HG02870 (cell line): ENCODE results near the gene SUMO3.
"Not testable (repeated sequence)": the region's sequence is repeated elsewhere in the genome, so short reads cannot be mapped to it uniquely, and the experiment has no call there.

Source experiments
- ATAC-seq: cut with Tn5 transposase; IDR thresholded peaks from one replicate; pipeline ENCODE4 v1.9.1; 2021; ENCODE audit warnings: mild to moderate bottlenecking, moderate library complexity; ENCODE audit not compliant: unreplicated experiment

Gene SUMO3

DNA sequence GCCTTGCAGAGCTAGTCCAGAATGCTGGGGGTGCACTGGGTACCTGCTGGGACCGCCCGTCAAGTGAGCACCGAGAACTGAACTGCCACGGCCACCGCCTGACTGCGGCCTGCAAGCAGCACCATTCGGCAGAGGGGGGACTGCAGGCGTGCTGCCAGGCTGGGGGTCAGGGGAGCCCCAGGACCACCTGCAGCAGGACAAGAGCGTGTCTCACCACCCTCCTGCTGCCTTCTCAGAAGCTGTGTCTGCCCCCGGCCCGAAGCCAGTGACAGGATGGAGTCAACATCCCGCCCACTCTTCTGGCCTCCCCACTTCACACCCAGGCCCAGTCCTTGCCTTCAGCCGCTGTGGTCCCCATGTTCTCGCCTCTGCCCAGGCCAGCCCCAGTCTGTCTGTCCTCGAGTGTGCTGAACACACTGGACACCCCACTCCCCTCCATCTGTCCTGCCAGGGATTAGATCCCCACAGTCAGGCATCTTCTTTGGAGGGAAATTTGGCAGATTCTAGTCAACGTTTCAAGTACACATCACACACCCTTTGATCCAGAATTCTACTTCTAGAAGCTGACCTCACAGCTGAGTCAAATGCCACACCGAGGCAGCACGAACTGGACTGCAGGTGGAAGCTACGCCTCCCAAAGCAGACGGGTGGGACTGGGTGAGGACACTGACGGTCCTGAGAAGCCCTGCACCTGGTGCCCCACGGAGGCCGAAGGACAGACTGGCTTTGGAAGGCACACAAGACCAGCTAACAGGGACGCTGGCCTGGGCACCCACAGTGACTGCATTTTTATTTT lies 29.6 kb upstream of the SUMO3 start:
- ATAC-seq = no peak

DNA sequence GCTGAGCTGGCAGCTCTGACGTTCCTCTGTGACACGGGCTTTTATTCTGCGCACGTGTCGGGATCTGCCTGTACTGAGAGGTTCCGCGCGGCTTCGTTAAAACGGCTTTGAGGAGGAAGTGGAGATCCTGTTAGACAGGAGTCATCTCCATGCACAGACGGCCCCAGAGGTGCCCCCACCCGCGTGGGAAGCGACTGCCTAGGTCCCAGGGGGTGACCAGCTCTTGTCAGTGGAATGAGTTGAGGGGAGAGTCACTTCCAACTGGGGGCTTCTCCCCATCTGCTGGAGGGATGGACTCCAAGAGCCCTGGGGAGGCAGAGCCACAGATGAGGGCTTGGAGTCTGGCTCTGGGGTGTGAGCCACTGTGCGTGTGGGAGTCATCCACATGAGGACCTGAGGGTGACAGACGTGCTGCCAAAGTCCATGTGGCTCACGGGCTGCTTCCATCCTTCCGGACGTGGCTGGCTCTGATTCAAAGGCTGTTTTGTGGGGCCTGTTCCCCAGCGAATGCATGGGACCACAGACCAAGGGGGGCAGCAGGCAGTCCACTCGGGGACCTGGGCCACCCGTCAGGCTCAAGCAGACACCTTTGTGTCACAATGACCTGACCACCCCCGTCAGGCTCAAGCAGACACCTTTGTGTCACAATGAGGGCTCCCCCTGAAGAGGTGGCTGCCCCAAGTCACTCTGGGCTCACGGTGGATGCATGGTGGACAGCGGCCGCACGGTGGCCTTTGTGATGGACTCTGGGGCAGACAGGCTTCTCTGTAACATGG lies 28.8 kb upstream of the SUMO3 start:
- no peak for ATAC-seq

DNA sequence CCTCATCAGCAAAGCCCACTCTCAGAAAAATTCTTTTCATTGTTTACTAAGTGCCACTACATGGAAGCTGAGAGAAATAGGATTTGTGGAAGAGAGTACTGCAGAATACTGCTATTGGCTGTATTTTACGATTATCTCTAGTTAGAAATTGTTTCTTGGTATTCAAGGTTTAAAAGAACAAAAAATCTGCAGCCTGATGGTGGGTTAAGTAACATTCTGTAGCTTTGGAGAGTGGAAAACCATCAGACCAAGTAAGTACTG lies 28.3 kb upstream of the SUMO3 start:
- ATAC-seq = no peak

DNA sequence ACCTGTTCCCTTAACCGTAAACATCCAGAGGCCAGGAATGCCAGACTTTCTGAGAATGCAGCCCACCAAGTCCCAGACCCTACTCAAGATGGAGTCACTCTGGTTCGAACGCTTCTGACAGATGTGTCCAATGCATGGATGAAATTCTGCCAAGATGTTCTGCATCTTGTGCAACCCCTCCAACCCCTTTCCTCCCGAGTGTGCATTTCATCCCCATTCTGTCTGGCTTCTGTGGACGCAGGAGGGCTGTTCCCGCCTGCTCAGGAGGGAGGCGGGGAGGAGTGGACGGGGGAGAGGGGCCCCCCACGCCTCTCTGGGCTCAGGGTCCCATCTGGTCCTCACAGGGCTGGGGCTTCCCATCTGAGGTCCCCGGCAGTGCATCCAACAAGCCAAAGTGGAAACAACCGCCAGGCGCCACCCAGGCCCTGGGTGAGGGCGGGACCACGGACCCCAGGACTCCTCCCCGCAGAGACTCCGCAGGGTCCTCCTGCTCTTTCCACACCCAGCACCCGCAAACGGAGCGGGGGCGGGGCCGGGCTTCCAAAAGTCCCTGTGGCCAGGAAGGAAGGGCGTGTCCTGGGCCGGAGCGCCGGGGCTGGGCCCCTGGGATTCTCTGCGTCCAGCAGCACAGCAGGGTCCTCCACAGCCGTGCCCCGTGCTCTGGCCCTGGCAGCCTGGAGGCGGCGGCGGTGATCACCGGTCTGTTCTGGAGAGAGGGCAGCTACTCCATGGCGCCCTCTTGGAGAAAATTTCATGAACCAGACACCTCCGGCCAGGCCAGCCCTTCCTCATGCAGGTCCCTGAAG lies 27.8 kb upstream of the SUMO3 start:
- ATAC-seq = no peak

DNA sequence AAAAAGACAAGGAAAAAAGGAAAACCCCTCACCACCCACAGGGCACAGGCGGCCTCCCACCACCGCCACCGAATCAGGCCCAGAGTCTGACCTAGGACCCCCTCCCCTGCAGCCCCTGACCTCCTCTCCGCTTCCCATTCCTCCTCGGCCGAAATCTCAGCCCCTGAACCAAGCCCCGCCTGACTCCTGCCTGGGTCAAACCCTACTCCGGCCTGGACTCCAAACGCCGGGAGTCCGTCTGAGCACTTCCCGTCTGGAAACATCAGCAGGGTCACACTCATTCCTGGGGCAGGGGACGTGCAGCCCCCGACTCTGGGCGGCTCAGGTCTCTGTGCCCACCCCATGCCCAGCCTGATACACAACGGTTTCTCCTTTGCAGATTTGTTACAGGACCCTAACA lies 26.4 kb upstream of the SUMO3 start:
- no peak for ATAC-seq

DNA sequence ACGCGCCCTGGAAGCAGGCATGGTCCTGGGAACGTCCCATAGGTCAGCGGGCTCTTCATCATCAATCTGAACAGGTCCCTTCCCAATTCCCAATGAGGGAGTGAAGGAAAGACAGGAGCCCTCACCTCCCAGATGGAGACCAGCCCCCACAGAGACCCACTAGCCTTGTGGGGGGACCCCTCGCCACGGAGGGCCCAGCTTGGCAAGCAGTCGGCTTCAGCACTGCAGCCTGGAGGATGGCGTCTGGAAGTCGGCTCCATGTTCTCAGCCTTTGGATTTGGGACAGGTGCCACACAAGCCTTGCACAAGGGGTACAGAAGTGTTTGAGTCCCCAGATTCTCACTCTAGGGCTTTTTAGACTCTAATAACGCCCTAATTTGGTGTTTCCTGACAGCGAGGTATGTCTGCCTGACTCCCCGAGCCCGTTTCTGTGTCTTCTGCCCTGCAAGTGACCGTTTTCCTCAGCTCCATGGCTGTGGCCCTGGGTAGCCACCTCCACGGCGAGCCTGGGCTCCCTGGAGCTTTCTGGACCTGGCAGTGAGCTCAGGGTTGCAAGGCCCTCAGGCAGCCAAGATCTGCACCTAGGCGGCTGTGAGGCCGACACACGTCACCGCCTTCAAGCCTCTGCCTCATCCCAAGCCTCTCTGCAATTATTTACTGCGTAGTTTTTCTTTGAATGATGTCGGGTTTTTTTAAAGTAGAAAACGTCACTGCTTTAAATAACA lies 25.0 kb upstream of the SUMO3 start:
- no peak for ATAC-seq

DNA sequence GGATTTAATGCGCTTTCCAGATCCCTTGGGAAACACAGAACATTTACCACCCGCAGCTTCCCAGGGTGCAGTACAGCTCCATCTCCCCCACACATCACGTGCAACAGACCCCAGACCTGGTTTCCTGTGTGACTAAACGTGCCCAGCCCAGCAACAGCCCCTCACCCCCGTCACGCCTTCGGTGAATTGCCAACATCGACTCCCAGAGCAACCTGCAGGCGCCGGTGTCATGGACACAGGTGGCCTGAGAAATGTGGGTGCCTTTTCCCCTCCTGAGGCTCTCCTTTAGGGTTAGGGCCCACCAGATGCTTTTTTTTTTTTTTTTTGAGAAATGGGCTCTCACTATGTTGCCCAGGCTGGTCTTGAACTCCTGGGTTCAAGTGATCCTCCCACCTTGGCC lies 24.2 kb upstream of the SUMO3 start:
- no peak for ATAC-seq

DNA sequence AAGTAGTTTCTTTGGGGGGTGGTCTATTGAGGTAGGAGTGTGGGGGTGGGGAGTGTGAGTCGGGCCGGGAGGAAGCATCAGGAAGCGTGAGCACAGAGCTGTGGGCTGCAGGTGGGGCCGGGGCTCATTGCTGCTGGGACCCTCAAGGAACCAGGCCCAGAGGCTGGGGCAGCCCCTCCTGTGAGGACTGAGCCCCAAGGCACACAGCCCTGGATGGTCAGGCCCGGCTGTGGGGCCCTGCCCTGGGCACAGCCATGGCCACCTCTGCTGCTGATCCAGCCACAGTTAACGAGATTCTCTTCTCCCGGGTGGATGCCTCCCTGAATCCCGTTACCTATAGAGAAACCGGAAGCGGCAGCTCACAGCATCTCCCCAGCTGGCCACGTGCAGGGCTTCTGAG lies 22.9 kb upstream of the SUMO3 start:
- ATAC-seq = no peak

DNA sequence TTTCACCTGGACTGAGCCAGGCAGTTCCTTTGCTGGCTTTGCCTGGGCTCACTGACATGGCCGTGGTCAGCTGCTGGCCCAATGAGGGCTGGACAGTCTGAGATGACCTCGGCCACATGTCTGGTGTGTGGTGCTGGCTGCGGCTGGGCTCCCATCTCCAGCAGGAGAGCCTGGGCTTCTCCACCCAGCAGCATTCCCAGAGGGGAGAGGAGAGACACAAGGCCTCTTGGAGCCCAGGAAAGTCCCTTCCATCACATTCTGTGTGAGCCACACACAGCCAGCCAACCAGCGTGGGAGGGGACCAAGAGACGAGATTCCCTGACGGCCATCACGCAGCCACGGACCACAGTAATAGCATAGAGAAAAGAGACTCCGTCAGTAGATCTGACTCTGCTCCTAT lies 21.1 kb upstream of the SUMO3 start:
- ATAC-seq = no peak

DNA sequence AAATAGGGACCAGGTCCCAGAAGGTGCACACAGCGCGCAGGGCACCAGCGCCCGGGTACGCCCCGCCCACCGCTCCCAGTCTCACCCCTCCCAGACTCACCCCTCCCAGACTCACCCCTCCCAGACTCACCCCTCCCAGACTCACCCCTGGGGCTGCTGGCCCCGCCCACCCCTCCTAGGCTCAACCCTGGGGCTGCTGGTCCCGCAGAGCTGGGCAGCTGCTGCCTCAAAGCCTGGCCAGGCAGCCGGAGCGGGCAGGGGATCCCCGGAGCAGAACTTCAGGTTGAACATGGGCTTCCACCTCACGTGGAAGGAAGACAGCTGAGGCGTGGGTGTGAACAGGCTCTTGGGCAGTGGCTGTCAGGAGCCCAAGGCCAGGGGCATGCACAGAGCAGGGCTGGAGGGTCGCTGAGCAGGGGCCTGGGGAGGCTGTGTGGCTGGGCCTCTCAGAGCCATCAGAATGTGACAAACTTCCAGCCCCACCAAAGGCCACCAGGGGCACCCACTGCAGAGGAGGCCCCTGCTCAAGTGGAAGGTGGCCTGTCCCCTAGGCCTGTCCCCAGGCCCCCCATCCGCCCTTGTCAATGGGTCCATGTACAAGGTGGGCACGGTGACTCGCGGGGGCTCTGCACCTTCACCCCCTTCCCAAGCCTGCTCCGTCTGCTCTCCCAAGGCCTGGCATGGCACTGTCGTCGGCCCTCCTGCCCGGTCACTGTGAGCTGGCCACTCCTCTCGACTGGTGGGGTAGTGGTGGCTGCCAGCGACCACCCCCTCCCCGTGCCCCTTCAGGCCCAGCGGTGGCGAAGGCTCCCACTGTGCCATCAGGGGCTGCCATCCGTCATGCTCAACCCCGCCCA lies 20.4 kb upstream of the SUMO3 start:
- ATAC-seq = no peak

DNA sequence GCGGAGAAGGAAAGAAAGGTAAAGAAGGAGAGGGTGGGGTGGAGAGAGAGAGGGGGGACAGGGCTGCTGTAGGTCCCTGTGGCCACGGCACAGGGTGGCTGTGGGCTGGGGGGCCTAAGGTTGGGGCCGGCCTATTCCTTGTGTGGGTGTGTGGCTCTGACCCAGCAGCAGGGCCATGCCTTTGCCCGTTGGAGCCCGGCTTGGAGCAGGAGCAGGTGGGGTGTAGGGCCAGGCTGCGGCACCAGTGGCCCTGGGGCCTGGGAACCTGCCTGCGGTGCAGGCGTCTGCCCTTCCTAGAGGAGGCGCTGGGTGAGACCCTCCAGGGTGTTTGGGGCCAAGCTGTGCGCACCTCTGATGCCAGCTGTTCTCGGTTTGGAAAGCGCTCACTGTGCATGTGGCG lies 19.7 kb upstream of the SUMO3 start:
- no peak for ATAC-seq

DNA sequence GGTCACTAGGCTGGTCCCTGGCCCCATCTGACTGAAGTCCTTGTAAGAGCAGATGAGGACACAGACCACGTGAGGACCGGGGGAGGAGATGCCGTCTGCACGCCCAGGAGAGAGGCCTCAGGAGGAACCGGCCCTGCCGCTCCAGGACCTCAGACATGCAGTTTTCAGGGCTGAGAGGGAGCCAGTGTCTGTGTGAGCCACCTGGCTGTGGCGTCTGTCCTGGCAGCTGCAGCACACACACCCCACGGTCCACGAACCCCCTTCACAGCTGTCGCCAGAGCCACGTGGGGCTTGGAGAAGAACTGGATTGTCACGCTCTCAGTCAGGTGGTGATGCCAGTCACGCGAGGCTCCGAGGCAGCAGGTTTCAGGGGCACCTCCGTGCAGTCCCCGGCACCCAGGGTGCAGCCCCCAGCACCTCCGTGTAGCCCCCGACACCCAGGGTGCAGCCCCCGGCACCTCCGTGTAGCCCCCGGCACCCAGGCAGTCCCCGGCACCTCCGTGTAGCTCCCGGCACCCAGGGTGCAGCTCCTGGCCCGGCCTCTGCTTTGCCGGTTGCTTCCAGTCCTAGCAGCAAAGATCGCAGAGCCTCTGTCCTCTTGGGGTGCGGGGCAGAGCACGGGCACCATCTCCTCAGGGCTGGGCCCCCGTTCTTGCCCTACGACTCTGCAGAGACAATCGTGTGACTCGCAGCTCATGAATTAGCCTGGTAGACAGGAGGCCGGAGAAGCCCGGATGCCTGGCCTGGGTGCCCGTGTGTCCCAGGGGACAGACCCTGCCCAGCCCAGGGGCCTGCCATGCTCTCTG lies 19.0 kb upstream of the SUMO3 start:
- no peak for ATAC-seq

DNA sequence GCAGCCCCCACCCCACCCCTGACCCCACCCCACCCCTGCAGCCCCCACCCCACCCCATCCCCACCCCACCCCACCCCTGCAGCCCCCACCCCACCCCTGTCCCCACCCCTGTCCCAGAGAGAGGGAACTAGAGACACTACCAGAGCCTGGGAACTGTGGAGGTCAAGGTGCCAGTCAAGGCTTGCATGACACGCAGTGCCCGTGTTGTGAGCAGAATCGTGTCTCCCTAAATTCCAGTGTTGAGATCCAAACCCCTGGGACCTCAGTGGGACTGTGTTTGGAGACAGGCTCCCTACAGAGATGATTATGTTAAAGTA lies 18.4 kb upstream of the SUMO3 start:
- ATAC-seq = no peak

DNA sequence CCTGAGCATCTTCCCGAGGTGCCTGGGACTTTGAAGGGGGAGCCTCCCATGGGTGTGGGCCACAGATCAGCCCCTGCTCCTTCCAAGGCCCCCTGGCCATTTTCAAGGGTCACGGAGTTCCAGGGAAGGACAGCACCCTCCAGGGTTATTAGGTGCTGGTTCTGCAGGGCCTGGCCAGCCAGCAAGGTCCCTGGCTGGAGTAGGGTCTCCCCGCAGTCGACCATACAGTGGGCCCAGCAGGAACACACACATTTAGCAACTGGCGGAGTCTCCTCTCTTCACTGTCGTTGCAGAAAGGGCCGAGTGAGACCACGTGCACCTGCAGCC lies 17.7 kb upstream of the SUMO3 start:
- no peak for ATAC-seq

DNA sequence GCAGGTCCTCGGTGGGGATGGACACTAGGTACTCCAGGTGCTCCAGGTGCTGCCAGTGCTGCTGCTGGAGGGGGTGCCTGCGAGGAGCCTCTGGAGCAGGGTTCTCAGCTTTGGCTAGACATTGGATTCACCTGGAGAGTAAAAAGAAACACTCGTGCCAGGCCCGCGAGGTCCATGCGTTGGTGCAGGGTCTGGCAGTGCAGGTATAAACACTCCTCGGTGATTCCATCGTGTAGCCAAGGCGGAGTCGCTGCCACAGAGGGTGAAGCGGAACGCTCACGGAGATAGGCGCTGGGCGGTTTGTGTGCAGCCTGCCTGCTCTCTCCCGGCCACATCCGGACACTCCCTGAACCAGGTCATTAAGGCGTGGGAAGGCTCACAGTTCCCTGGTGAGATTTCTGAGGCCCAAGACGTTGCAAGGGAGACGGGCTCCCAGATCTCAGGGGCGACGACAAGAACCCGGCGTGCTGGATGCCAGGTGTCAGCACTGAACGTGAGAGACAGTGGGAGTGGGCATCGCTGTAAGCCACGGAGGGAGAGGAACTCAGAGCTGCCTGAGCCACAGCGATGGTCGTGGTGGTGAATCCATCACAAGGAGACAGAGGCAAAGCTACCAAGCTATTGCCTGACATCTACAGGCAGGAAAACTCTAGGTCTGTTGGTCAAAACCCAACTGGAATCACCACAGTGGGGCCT lies 17.2 kb upstream of the SUMO3 start:
- ATAC-seq = no peak

DNA sequence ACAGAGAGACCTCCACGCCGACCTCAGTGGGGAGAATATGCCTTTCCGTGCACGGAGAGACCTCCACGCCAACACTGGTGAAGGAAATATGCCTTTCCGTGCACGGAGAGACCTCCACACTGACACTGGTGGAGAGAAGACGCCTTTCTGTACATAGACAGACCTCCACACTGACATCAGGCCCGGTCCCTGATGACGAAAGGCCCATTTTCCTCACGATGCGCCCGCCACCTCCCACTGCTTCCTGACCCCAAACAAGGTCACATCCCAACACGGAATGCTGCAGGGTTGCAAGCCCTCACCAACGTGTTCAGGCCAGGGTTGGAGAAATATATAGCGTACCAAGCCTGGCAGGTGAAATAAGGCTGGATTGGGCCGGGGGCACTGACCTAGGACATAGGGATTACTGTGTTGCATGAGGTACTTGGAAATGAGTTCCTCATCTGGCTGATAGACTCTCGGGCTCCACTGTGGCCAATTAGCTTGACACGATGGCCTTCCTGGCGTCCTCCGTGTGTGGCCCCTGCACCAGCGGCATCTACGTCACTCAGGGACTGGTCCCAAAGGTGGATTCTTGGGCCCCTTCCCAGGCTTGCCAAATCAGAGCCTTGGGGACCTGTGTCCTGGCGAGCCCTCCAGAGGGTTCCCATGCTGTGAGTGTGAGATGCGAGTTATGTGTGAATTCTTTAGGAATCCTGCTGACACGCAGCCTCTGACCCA lies 16.5 kb upstream of the SUMO3 start:
- ATAC-seq = no peak

DNA sequence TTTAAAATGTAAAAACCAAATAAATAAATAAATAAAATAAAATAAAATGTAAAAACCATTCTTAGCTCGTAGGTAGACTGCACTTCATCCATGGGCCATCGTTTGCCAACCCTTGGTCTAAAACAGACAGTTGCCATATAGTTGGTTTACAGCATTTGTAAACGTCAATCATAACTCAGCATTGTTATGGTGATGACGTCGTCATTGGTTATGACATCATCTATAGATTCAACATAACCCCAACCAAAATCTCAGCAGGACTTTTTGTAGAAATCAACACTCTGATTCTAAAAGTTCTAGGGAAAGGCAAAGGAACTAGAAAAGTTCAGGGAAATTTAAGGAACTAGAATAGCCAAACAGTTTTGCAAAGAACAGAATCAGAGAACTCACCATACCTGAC lies 15.8 kb upstream of the SUMO3 start:
- ATAC-seq = no peak

DNA sequence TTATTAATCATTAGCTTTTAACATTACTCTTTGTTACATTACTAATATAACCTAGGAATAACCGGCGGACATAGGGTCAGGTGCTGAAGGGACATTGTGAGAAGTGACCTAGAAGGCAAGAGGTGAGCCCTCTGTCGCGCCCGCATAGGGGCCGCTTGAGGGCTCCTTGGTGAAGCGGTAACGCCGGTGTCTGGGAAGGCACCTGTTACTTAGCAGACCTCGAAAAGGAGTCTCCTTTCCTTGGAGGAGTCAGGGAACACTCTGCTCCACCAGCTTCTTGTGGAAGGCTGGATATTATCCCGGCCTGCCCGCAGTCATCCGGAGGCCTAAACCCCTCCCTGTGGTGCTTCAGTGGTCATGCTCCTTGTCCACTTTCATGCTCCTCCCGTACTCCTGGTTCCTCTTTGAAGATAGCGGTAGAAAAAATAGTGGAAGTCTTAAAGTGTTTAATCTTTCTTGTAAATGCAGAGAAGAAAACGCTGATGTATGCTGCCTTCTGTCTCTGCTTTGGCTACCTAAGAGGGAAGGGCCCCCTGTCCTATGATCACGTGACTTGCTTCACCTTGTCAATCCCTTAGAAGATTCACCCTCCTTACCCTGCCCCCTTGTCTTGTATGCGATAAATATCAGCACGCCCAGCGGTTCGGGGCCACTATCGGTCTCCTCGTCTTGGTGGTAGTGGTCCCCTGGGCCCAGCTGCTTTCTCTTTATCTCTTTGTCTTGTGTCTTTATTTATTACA lies 14.8 kb upstream of the SUMO3 start:
- not testable (repeated sequence) for ATAC-seq
